Thoracic aorta (tissue), 2 donors: ENCODE measurements around the gene TAGLN. TPM values are rescaled to one million over a fixed set of nuclear protein-coding genes. Genes with fewer than 3 reads are reported as not detected.

Experiments used
- ATAC-seq: fragments of 150-250 bp; one replicate; pipeline ENCODE4 v1.8.0; 2017; ENCODE audit warnings: low read depth; ENCODE audit not compliant: insufficient number of reproducible peaks, low FRiP score
- DNase-seq: peaks from one replicate; pipeline ENCODE4 v3.0.0-alpha.2; 2020; ENCODE audit warnings: low spot score
- H3K27ac ChIP-seq, 2 donors: fragments of 200-600 bp; sonication (generic); 1 replicate in 1 of 2; 2 replicates in 1 of 2; pipeline ENCODE4 v1.5.1; 2016; ENCODE audit warnings: mild to moderate bottlenecking in 2 of 2, moderate library complexity in 2 of 2
- H3K27me3 ChIP-seq: fragments of 200-600 bp; sonication (generic); replicated peaks from 2 replicates; pipeline ENCODE4 v1.6.0; 2016; ENCODE audit warnings: mild to moderate bottlenecking; ENCODE audit not compliant: insufficient read depth
- H3K36me3 ChIP-seq: fragments of 200-600 bp; sonication (generic); one replicate; pipeline ENCODE4 v1.5.1; 2016
- H3K4me1 ChIP-seq, 2 donors: fragments of 200-600 bp; sonication (generic); 1 replicate in 1 of 2; 2 replicates in 1 of 2; pipeline versions ENCODE4 v1.5.1 to v1.6.0; 2016; ENCODE audit warnings: low read depth in 2 of 2, mild to moderate bottlenecking in 1 of 2; ENCODE audit not compliant: control insufficient read depth in 1 of 2
- H3K4me3 ChIP-seq: fragments of 200-600 bp; sonication (generic); 2 replicates; pipeline ENCODE4 v1.5.1; 2016; ENCODE audit warnings: mild to moderate bottlenecking
- H3K9me3 ChIP-seq: fragments of 200-600 bp; sonication (generic); 2 replicates; pipeline ENCODE4 v1.5.1; 2016
- CTCF ChIP-seq: fragments of 200-600 bp; sonication (generic); IDR thresholded peaks from one replicate; pipeline ENCODE4 v1.5.1; 2019; ENCODE audit warnings: antibody characterized with exemption
- total RNA-seq, 2 donors: library from RNA; depleted of rRNA; stranded (reverse); fragments of >200 nt; gene quantifications; one replicate each; pipeline versions ENCODE4 v1.1.0 to v1.2.3, GENCODE V29; 2016

TAGLN gene
- total RNA-seq, 2 donors from 2014 or later: 6,975 to 13,974 TPM

DNA sequence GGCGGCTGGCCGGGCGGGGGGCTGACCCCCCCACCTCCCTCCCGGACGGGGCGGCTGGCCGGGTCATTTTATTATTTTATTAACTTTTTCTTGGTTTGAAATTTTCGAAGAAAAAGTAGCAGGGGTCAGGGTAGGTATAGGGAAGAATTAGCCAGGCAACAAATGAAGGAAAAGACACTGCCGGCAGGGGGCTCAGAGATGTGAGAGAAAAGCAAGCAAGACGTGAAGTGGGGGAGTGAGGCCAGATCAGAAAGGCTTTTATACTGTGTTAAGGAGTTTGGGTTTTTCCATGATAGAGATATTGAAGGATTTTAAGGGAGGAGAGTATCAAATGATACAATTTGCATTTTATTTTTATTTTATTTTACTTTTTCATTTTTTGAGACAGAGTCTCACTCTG, 52.3 kb downstream of the TAGLN start:
- no peak for ATAC-seq
- H3K9me3 ChIP-seq: no peaks in the 10 kb centered on the region
- DNase-seq: no peak
- H3K36me3 ChIP-seq: peaks cover 33% of the 10 kb centered on the region
- no peaks in the 10 kb centered on the region for H3K4me1 ChIP-seq
- no peaks in the 10 kb centered on the region for H3K27me3 ChIP-seq
- no peak overlapping the region for H3K4me3 ChIP-seq
- no peak for TF ChIP-seq CTCF
- no peak overlapping the region for H3K27ac ChIP-seq

DNA sequence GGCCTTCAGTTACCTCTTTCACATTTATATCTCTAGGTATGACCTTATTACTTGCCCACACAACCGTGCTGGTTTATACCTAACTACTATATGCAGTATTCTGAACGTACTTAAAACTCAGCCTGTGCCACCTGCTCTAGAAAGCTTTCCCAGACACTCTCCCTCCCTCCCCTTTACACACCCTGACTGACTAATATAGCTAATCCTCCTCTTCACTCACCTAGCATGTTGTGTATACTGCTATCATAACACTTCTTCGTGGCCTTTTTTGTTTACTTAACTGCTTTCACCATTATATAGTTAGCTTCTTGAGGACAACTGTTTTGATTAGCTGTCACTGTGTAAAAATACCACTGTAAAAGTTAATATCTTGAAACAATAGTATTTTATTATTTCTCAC, 56.8 kb downstream of the TAGLN start:
- ATAC-seq: no peak
- H3K36me3 ChIP-seq: peaks cover 13% of the 10 kb centered on the region
- H3K4me1 ChIP-seq: no peaks in the 10 kb centered on the region
- no peaks in the 10 kb centered on the region for H3K9me3 ChIP-seq
- H3K27me3 ChIP-seq: no peaks in the 10 kb centered on the region
- H3K4me3 ChIP-seq: no peak overlapping the region
- TF ChIP-seq CTCF: no peak
- H3K27ac ChIP-seq: no peak overlapping the region
- no peak for DNase-seq

DNA sequence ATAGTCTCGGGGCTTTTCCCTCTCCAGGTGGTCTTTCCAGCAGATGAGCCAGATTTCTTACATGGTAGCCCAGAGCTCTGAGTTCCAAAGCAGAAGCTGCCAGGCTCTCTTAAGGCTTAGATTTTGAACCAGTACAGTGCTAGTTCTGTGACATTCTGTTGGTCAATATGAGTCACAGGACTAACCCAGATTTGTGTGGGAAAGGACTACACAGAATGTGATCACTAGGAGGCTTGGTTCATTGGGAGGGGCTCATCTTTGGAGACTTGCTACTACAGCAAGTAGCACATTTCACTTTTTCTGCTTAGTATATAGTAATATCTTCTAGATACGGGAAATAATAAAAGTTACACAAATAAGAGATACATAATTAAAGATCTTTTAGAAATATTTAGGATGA, 57.4 kb downstream of the TAGLN start:
- no peak overlapping the region for H3K4me3 ChIP-seq
- no peaks in the 10 kb centered on the region for H3K9me3 ChIP-seq
- no peak for ATAC-seq
- TF ChIP-seq CTCF: no peak
- H3K27me3 ChIP-seq: no peaks in the 10 kb centered on the region
- H3K27ac ChIP-seq: no peak overlapping the region
- DNase-seq: no peak
- H3K4me1 ChIP-seq: no peaks in the 10 kb centered on the region
- peaks cover 13% of the 10 kb centered on the region for H3K36me3 ChIP-seq

Other genes starting within 250 kb of the TAGLN start
- gene SIK3, start 100.9 kb upstream of the TAGLN start, total RNA-seq: 10 to 100 TPM; 32.9 to 53.7 TPM
- gene PAFAH1B2, start 55.1 kb upstream of the TAGLN start, total RNA-seq: 10 to 100 TPM; 66.3 to 75.8 TPM
- gene SIDT2, start 20.6 kb upstream of the TAGLN start, total RNA-seq: 10 to 100 TPM; 55.9 to 82.2 TPM
- gene PCSK7, start 32.7 kb downstream of the TAGLN start, total RNA-seq: 10 to 100 TPM; 41.4 to 90.2 TPM
- 10 to 100 TPM; 14.6 to 21.8 TPM for gene RNF214, start 33.3 kb downstream of the TAGLN start, total RNA-seq
- 1 to 10 TPM; 5.8 to 7.8 TPM for gene BACE1-AS, start 92.0 kb downstream of the TAGLN start, total RNA-seq
- gene BACE1, start 116.9 kb downstream of the TAGLN start, total RNA-seq: 10 to 100 TPM; 37.2 to 67.3 TPM
- gene CEP164, start 128.5 kb downstream of the TAGLN start, total RNA-seq: 10 to 100 TPM; 27.9 to 53.4 TPM